SU-DHL-6 (cell line): ENCODE measurements around the gene RHOT2.

ENCODE experiments used
- CTCF ChIP-seq: fragments of 200-600 bp; sonication (generic); IDR thresholded peaks from one replicate; pipeline ENCODE4 v1.5.1; 2017; ENCODE audit warnings: antibody characterized with exemption, mild to moderate bottlenecking, low read length, moderate library complexity; ENCODE audit not compliant: insufficient read depth, poor library complexity, severe bottlenecking
- EZH2phosphoT487 ChIP-seq: fragments of 200-600 bp; sonication (generic), shearing (Covaris generic); conservative IDR thresholded peaks from 2 replicates; pipeline ENCODE4 v1.6.1; 2018; ENCODE audit warnings: mild to moderate bottlenecking, antibody characterized with exemption, low read length, moderate library complexity, mixed read lengths

GRCh38 chr16:642189-643049 is 25.5 kb upstream of the RHOT2 start:
- TF ChIP-seq CTCF = no peak
- TF ChIP-seq EZH2phosphoT487 = no peak
